Airway epithelial cell (primary cell): Measurements from ENCODE around the gene CCDC124. TPM values are rescaled to one million over a fixed set of nuclear protein-coding genes. Genes with fewer than 3 reads are reported as not detected.

Source experiments
- total RNA-seq: library from RNA; depleted of rRNA; stranded (reverse); fragments of >200 nt; gene quantifications from 2 replicates; pipeline ENCODE4 v1.2.3, GENCODE V29; 2015

Gene CCDC124, protein sequence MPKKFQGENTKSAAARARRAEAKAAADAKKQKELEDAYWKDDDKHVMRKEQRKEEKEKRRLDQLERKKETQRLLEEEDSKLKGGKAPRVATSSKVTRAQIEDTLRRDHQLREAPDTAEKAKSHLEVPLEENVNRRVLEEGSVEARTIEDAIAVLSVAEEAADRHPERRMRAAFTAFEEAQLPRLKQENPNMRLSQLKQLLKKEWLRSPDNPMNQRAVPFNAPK
- 86.3 and 94.5 TPM in 2 replicates for total RNA-seq

DNA sequence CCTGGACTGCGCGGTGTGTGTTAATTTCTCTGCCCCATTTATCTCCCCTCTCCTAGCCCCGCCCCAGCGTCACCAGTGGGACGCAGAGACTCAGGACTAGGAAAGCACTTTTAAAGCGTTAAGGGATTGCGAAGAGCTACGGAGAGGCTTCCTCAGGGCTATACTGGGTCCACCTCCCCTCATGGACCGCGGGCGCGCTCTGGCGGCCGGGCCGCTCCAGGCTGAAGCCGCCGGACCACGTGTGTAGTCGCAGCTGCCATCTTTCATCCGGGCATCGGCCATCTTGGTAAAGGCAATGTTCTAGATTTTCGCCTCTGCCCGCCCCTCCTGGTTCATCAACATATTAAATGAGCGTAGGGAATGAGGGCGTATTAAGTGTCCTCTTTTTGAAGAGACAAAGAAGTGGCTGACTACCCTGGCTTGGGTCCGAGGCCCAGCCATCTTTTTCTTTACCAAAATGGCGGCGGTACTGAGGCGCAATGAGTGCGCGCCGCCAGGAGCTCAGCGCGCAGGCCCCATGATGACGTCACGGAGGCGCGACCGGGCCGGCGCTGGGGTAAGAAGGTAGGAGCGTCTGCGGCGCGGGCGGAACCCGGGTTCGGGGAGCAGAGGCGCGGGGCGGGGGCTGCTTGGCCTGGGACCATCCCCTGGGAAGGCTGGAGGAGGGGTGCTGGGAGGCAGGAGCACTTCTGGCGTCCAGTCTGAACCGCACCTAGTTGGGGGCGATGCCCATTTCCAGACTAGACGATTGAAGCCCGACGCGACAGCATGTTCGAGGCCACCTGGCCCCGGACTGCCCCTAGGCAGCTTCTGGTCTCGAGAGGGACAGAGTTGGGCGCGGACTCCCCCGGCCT, at the start of gene CCDC124:
Gene CCDC124 (plus strand): TSS at position 531 of the 854 bp plus-strand sequence. CDS start 3,406 bp downstream, outside the sequence.

DNA sequence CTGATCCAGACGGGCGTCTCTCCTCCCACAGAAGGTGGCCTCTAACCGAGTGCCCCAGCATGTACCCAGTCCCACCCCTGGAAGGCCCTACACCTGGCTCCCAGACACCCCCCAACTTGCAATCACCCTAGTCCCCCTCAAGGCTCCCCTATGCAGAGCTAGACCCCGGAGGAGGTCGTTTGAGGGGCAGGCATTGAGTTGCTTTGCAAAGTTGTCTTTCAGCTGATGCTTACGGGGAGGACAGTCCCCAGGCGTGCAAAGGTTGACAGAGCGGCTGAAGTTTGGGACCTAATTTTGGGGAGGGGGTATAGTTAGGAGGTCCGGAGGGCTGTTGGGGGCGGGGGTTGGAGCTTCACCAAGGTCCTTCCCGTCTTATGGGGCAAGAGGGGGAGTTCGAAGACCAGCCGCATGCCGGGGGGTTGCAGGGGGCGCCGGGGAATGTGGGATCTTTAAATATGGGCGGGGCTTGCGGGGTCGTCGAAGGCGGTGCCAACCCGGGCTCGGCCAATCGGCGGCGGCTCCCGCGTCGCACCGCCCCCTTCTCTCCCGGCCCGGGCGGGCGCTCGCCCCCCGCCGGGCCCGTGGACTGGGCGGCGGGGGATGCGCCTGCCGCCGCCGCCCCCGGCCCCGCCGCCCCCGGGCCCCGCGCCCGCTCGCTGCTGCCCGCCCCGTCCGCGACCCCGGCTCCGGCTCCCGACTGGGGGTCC, 33.9 kb downstream of the CCDC124 start, which contains the start of gene KCNN1:
Gene KCNN1 (plus strand): TSS at position 558 of the 707 bp plus-strand sequence. CDS start 6,782 bp downstream, outside the sequence.

Other genes with a start within 250 kb of the CCDC124 start
- 0.14 and 0.19 TPM in 2 replicates for gene UNC13A, start 244.7 kb upstream of the CCDC124 start, total RNA-seq
- gene MAP1S, start 213.5 kb upstream of the CCDC124 start, total RNA-seq, result 16.6 and 20.6 TPM in 2 replicates
- 4.1 and 6.6 TPM in 2 replicates for gene FCHO1, start 181.5 kb upstream of the CCDC124 start, total RNA-seq
- 11.3 and 15.7 TPM in 2 replicates for gene B3GNT3, start 137.9 kb upstream of the CCDC124 start, total RNA-seq
- gene INSL3, start 111.5 kb upstream of the CCDC124 start, total RNA-seq, result not detected in 2 replicates
- 0.70 and 0.85 TPM in 2 replicates for gene JAK3, start 85.0 kb upstream of the CCDC124 start, total RNA-seq
- 2,105 and 2,354 TPM in 2 replicates for gene RPL18A, start 73.1 kb upstream of the CCDC124 start, total RNA-seq
- 0.37 TPM in 1 of 2 replicates, not detected in the other for gene SLC5A5, start 61.1 kb upstream of the CCDC124 start, total RNA-seq
- not detected in 2 replicates for gene KCNN1, start 34.1 kb downstream of the CCDC124 start, total RNA-seq
- 5.6 and 9.8 TPM in 2 replicates for gene ARRDC2, start 75.2 kb downstream of the CCDC124 start, total RNA-seq
- not detected in 2 replicates for gene IL12RB1, start 153.9 kb downstream of the CCDC124 start, total RNA-seq
- gene MAST3, start 164.8 kb downstream of the CCDC124 start, total RNA-seq, result 2.5 and 4.4 TPM in 2 replicates
- gene PIK3R2, start 220.1 kb downstream of the CCDC124 start, total RNA-seq, result 25.1 and 44.8 TPM in 2 replicates
- gene IFI30, start 240.8 kb downstream of the CCDC124 start, total RNA-seq, result 9.2 and 15.6 TPM in 2 replicates